GM12878 (cell line): ENCODE measurements around the gene ARHGAP30. TPM values are rescaled to one million over a fixed set of nuclear protein-coding genes. Genes with fewer than 3 reads are reported as not detected.
A peak's percentile ranks its signal among the peaks of the same experiment; 100 is the strongest.

ENCODE experiments used
- ATAC-seq: fragments of 200-7000 bp; cut with Tn5 transposase; 3 replicates; pipeline ENCODE4 v1.9.1; 2020; ENCODE audit warnings: mild to moderate bottlenecking, moderate library complexity
- BruUV-seq: library from RNA; stranded (reverse); fragments of 400-500 nt; replicated peaks from 2 replicates; lab custom pipeline; 2021; lab: Mats Ljungman, UMichigan
- CTCF ChIA-PET: fragments of 300-600 bp; sonication (Branson Sonifier 250); formaldehyde crosslinking; extraction: SDS; loops from one replicate; lab custom pipeline; 2021; ENCODE audit warnings: inconsistent platforms; lab: Yijun Ruan, JAX
- POLR2A ChIA-PET: fragments of 350-600 bp; formaldehyde crosslinking; extraction: SDS; loops from one replicate; lab custom pipeline; 2021; ENCODE audit warnings: inconsistent platforms; lab: Charles Lee
- RAD21 ChIA-PET: fragments of 300-600 bp; sonication (Branson Sonifier 250); formaldehyde crosslinking; loops from one replicate; lab custom pipeline; 2023; ENCODE audit warnings: antibody characterized with exemption; ENCODE audit not compliant: unreplicated experiment; lab: Charles Lee
- SMC1A ChIA-PET: fragments of 300-600 bp; sonication (Branson Sonifier 250); formaldehyde crosslinking; loops from one replicate; lab custom pipeline; 2023; ENCODE audit not compliant: unreplicated experiment, uncharacterized antibody; lab: Charles Lee
- DNase-seq: peaks from one replicate; pipeline ENCODE4 v3.0.0-alpha.2; 2011; ENCODE audit warnings: low read depth, low spot score
- FAIRE-seq: peaks from 3 replicates; lab custom pipeline; 2011; peaks lifted over from hg19 to GRCh38; lab: Jason Lieb, UNC
- H2AFZ ChIP-seq: 2 replicates; pipeline ENCODE4 v1.6.0; 2011; ENCODE audit warnings: low read depth, low read length, control low read depth; ENCODE audit not compliant: control insufficient read depth
- H3K27ac ChIP-seq: 2 replicates; pipeline ENCODE4 v1.5.1; 2011; ENCODE audit warnings: control low read depth; ENCODE audit not compliant: control insufficient read depth, insufficient read depth
- H3K27me3 ChIP-seq, 2 experiments: replicated peaks in 1 of 2; 2 replicates each; pipeline versions ENCODE4 v1.6.0 to v1.6.1; 2011; ENCODE audit warnings: low read length in 1 of 2; ENCODE audit not compliant: control insufficient read depth in 2 of 2, insufficient read depth in 2 of 2
- H3K36me3 ChIP-seq, 2 experiments: 2 replicates each; pipeline ENCODE4 v1.5.1; 2011; ENCODE audit warnings: low read length in 1 of 2; ENCODE audit not compliant: control insufficient read depth in 2 of 2, insufficient read depth in 2 of 2
- H3K4me1 ChIP-seq: 2 replicates; pipeline ENCODE4 v1.6.1; 2011; ENCODE audit warnings: mild to moderate bottlenecking, low read length, moderate library complexity, mixed read lengths; ENCODE audit not compliant: control insufficient read depth, insufficient read depth
- H3K4me2 ChIP-seq: 2 replicates; pipeline ENCODE4 v1.6.0; 2011; ENCODE audit warnings: control low read depth; ENCODE audit not compliant: control insufficient read depth, insufficient read depth
- H3K4me3 ChIP-seq: fragments of 200-600 bp; sonication (generic); 2 replicates; pipeline ENCODE4 v1.5.1; 2016
- H3K79me2 ChIP-seq: 2 replicates; pipeline ENCODE4 v1.6.0; 2011; ENCODE audit warnings: low read length; ENCODE audit not compliant: control insufficient read depth, insufficient read depth
- H3K9ac ChIP-seq: 2 replicates; pipeline ENCODE4 v1.8.0; 2011; ENCODE audit warnings: low read length, control low read depth, mixed read lengths; ENCODE audit not compliant: control insufficient read depth, insufficient read depth
- H3K9me3 ChIP-seq: replicated peaks from 3 replicates; pipeline ENCODE4 v1.5.1; 2011; ENCODE audit warnings: mild to moderate bottlenecking, low read length; ENCODE audit not compliant: control insufficient read depth, insufficient read depth
- H4K20me1 ChIP-seq: 2 replicates; pipeline ENCODE4 v1.6.0; 2011; ENCODE audit not compliant: control insufficient read depth, insufficient read depth
- DPF2 ChIP-seq: fragments of 450-650 bp; IDR thresholded peaks from 2 replicates; pipeline ENCODE4 v1.6.1; 2017; ENCODE audit warnings: mild to moderate bottlenecking
- IRF3 ChIP-seq: fragments of 450-650 bp; IDR thresholded peaks from 2 replicates; pipeline ENCODE4 v1.6.1; 2014; ENCODE audit warnings: mild to moderate bottlenecking
- MTA2 ChIP-seq: fragments of 450-650 bp; IDR thresholded peaks from 2 replicates; pipeline ENCODE4 v1.6.1; 2016; ENCODE audit warnings: low read depth, mild to moderate bottlenecking, moderate library complexity
- MTA3 ChIP-seq: IDR thresholded peaks from 2 replicates; pipeline ENCODE4 v1.6.1; 2012; ENCODE audit warnings: low read length, inconsistent platforms, borderline replicate concordance
- NRF1 ChIP-seq: conservative IDR thresholded peaks from 2 replicates; pipeline ENCODE4 v1.6.1; 2011; ENCODE audit warnings: mild to moderate bottlenecking, low read depth, low read length, improper control_type of control experiment
- PAX8 ChIP-seq: fragments of 450-650 bp; IDR thresholded peaks from 2 replicates; pipeline ENCODE4 v1.6.1; 2017; ENCODE audit warnings: mild to moderate bottlenecking, moderate library complexity
- RCOR1 ChIP-seq: conservative IDR thresholded peaks from 2 replicates; pipeline ENCODE4 v1.6.1; 2012; ENCODE audit warnings: low read depth, low read length, improper control_type of control experiment
- RFX5 ChIP-seq: IDR thresholded peaks from 2 replicates; pipeline ENCODE4 v1.6.1; 2011; ENCODE audit warnings: low read depth, low read length, improper control_type of control experiment
- WGBS: methylation state at CpG from one replicate; pipeline ENCODE4 v1.1.6; 2016; ENCODE audit warnings: low lambda C conversion rate; ENCODE audit not compliant: insufficient replicate concordance, insufficient coverage; ENCODE audit errors: missing lambda C conversion rate; 5-methylcytosine and 5-hydroxymethylcytosine counted together
- in situ Hi-C: fragments of 300-500 bp; cut with MboI; formaldehyde crosslinking; loops from 9 replicates; pipeline ENCODE4 v1.14.3; 2018; ENCODE audit warnings: mixed read lengths
- intact Hi-C: fragments of 100-400 bp; cut with micrococcal nuclease; formaldehyde crosslinking; loops from one replicate; pipeline ENCODE4 v1.14.2; 2022; ENCODE audit not compliant: unreplicated experiment
- polyA plus RNA-seq, 11 experiments: library from polyadenylated mRNA; depleted of rRNA in 4 of 11; unstranded in 6 of 11; stranded (reverse) in 5 of 11; fragments of >200 nt; fragmentation: Nextera tagmentation in 4 of 11; fragmentation: Illumina TruSeq in 1 of 11; extraction: Ambion mirVana in 4 of 11; extraction: Trizol in 1 of 11; gene quantifications; 1 replicate in 1 of 11; 2 replicates in 10 of 11; pipeline versions ENCODE4 v1.2.1 to v1.2.3, GENCODE V29; 2011 to 2016; ENCODE audit warnings: inconsistent platforms in 2 of 11, missing spikeins in 2 of 11, low read depth in 1 of 11
- total RNA-seq, 4 experiments: library from RNA; depleted of rRNA in 3 of 4; stranded (reverse); fragments of >200 nt in 3 of 4; fragmentation: Illumina TruSeq in 1 of 4; extraction: Trizol in 1 of 4; gene quantifications; 2 replicates each; pipeline versions ENCODE4 v1.2.1 to v1.2.3, GENCODE V29; 2013 to 2021

Gene ARHGAP30
- total and polyA plus RNA-seq, 10 of the 15 experiments (the other 5 are each of a cell fraction or from before 2014, with no cell fraction given): 12.9 to 143 (median 76.3) TPM

- peak overlapping the region; percentile 82 for H3K4me2 ChIP-seq
- no peaks in the 10 kb centered on the region for H3K36me3 ChIP-seq
- no peak for ATAC-seq
- DNase-seq: no peak
- intact Hi-C loops: loop anchor here (1.0 to 2.0 kb wide), 2 partner anchors 33 to 56 kb away; partner anchors contain the start of gene ARHGAP30
- POLR2A ChIA-PET: interaction anchor here (0.5 to 6.2 kb wide), 13 partner anchors 9 to 357 kb away, joined by 3 to 31 read pairs (median 5); partner anchors contain the start of genes ARHGAP30, F11R, KLHDC9 and USF1
- peak overlapping the region; percentile 83; the same call in 1 of the 2 replicates for H2AFZ ChIP-seq
- H3K27me3 ChIP-seq: no peaks in the 10 kb centered on the region
- no peak for FAIRE-seq
- H3K9ac ChIP-seq: peak overlapping the region; percentile 69
- no peaks in the 10 kb centered on the region for H3K9me3 ChIP-seq
- TSS peak; percentile 57 for BruUV-seq
- peak overlapping the region; percentile 97 for H3K27ac ChIP-seq
- RAD21 ChIA-PET: interaction anchor here (0.5 to 2.7 kb wide), 10 partner anchors 16 to 153 kb away, joined by 3 to 14 read pairs (median 6); partner anchors contain the start of genes ARHGAP30, KLHDC9, PPOX and TSTD1
- in situ Hi-C loops: no loop called here
- H3K79me2 ChIP-seq: peaks cover 40% of the 10 kb centered on the region
- TF ChIP-seq MTA3 (0 out of 2 replicates have a peak, but pooled peaks have one; percentile 6), PAX8 (no peak)
- peak overlapping the region; percentile 65 for H3K4me3 ChIP-seq
- SMC1A ChIA-PET: interaction anchor here (0.7 to 6.6 kb wide), 16 partner anchors 8 to 223 kb away, joined by 3 to 34 read pairs (median 4); partner anchors contain the start of genes ARHGAP30, DEDD, F11R and USF1
- CTCF ChIA-PET: interaction anchor here (0.7 to 3.0 kb wide), 14 partner anchors 15 to 127 kb away, joined by 3 to 15 read pairs (median 4); partner anchors contain the start of genes ITLN2, KLHDC9, TSTD1 and USF1
- H4K20me1 ChIP-seq: no peaks in the 10 kb centered on the region
- peaks cover 22% of the 10 kb centered on the region for H3K4me1 ChIP-seq
Observed at GRCh38 chr1:161013131-161013487, 56.6 kb downstream of the ARHGAP30 start.

GRCh38 chr1:161012420-161012819, 57.3 kb downstream of the ARHGAP30 start:
- ATAC-seq: no peak
- SMC1A ChIA-PET: interaction anchor here (0.9 to 6.6 kb wide), 5 partner anchors 9 to 58 kb away, joined by 3 to 34 read pairs (median 6); partner anchors contain the start of gene F11R
- TF ChIP-seq RCOR1: no peak
- no peak for TF ChIP-seq RFX5
- TF ChIP-seq MTA2: no peak
- TF ChIP-seq IRF3: no peak
- TF ChIP-seq DPF2: no peak
- TF ChIP-seq NRF1: no peak
- TF ChIP-seq, all 136 proteins: peak for 0
- in situ Hi-C loops (no loop called here), intact Hi-C loops (loop anchor here (2.0 kb wide), 1 partner anchor 56 kb away; the partner anchor contains the start of gene ARHGAP30)
- Histone ChIP-seq H2AFZ (no peak overlapping the region), H4K20me1 (no peaks in the 10 kb centered on the region), H3K4me3 (no peak overlapping the region), H3K27me3 (no peaks in the 10 kb centered on the region), H3K4me2 (no peak overlapping the region), H3K9ac (no peak overlapping the region), H3K4me1 (peaks cover 17% of the 10 kb centered on the region), H3K79me2 (peaks cover 36% of the 10 kb centered on the region), H3K27ac (peak overlapping the region; percentile 97; the same call in 1 of the 2 replicates), H3K36me3 (no peaks in the 10 kb centered on the region), H3K9me3 (no peaks in the 10 kb centered on the region)
- DNase-seq (no peak), FAIRE-seq (no peak)
- WGBS: 95% methylated on average over 3 of the region's 3 CpGs
- ChIA-PET CTCF (interaction anchor here (0.8 to 3.0 kb wide), 12 partner anchors 9 to 261 kb away, joined by 3 to 15 read pairs (median 6); partner anchors contain the start of genes F11R, KLHDC9 and USF1), RAD21 (interaction anchor here (1.6 to 2.7 kb wide), 3 partner anchors 15 to 154 kb away, joined by 5 to 14 read pairs (median 9); partner anchors contain the start of genes PPOX and TSTD1), POLR2A (interaction anchor here (0.5 to 6.2 kb wide), 7 partner anchors 14 to 149 kb away, joined by 3 to 31 read pairs (median 5); partner anchors contain the start of genes CD244, KLHDC9 and USF1)
- no TSS peak for BruUV-seq
